Measurements from ENCODE around the gene FOXO4. TPM values are rescaled to one million over a fixed set of nuclear protein-coding genes. Genes with fewer than 3 reads are reported as not detected.
A peak's percentile ranks its signal among the peaks of the same experiment; 100 is the strongest.

FOXO4 gene
- total RNA-seq, 4 donors from 2014 or later: 14.0 to 39.8 (median 28.4) TPM

DNA sequence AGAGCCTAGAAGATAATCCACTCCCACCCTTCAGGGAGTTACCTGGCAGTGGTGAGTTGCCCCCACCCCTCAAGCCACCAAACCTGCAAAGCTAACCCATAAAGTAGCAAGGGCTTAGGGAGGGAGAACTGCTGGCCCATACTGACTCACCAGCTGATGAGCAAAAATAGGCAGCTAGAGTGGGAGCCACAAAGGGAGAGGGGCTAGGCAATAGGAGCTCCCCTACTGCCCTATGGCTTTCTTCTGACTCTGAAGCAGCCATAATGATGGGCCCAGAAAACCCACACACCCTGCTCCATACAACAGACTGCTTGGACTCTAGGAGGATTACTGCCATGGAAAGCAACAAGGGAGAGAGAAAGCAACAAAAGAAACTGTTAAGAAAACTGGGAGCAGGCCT, 35.5 kb upstream of the FOXO4 start:
- H3K27me3 ChIP-seq: no peaks in the 10 kb centered on the region
- H3K36me3 ChIP-seq: peaks cover 0 to 24% (median 0%) of the 10 kb centered on the region in 3 donors
- H3K9me3 ChIP-seq: no peaks in the 10 kb centered on the region
- no peak for DNase-seq
- no peak overlapping the region for H3K27ac ChIP-seq
- TF ChIP-seq POLR2A (IDR thresholded peaks at IDR 0.05): no peak
- TF ChIP-seq, protein P1, sequence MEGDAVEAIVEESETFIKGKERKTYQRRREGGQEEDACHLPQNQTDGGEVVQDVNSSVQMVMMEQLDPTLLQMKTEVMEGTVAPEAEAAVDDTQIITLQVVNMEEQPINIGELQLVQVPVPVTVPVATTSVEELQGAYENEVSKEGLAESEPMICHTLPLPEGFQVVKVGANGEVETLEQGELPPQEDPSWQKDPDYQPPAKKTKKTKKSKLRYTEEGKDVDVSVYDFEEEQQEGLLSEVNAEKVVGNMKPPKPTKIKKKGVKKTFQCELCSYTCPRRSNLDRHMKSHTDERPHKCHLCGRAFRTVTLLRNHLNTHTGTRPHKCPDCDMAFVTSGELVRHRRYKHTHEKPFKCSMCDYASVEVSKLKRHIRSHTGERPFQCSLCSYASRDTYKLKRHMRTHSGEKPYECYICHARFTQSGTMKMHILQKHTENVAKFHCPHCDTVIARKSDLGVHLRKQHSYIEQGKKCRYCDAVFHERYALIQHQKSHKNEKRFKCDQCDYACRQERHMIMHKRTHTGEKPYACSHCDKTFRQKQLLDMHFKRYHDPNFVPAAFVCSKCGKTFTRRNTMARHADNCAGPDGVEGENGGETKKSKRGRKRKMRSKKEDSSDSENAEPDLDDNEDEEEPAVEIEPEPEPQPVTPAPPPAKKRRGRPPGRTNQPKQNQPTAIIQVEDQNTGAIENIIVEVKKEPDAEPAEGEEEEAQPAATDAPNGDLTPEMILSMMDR (IDR thresholded peaks at IDR 0.05): no peak
- no peak overlapping the region for H3K4me3 ChIP-seq
- H3K4me1 ChIP-seq: no peaks in the 10 kb centered on the region

DNA sequence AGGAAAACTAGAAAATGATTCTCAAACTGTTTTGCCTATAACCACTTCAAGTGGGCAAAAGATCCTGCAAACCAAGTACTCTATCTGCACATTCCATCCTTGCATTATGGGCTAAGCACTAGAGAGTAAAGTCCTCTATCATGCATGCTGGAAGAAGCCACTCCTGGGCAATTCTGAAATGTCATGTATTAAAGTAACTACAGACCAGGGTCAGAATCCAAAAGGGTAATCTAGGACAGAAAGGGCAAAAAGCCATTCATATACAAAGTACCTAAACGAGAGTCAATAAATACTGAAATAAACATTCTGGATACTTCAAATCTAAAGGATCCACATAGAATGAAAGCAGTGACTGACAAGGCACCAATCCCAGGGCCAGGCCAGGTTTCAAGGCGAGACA, 28.6 kb upstream of the FOXO4 start:
- Histone ChIP-seq H3K4me1 (peaks cover 0 to 8% (median 2%) of the 10 kb centered on the region in 4 donors), H3K4me3 (peak overlapping the region; percentile 46 to 73 (median 64)), H3K36me3 (no peaks in the 10 kb centered on the region), H3K9me3 (no peaks in the 10 kb centered on the region), H3K27me3 (no peaks in the 10 kb centered on the region), H3K27ac (peak overlapping the region in 3 of 4 donors; percentile 73 to 91 (median 88))
- no peak for TF ChIP-seq POLR2A (IDR thresholded peaks at IDR 0.05)
- TF ChIP-seq, protein P1 (IDR thresholded peaks at IDR 0.05): no peak
- DNase-seq: no peak

DNA sequence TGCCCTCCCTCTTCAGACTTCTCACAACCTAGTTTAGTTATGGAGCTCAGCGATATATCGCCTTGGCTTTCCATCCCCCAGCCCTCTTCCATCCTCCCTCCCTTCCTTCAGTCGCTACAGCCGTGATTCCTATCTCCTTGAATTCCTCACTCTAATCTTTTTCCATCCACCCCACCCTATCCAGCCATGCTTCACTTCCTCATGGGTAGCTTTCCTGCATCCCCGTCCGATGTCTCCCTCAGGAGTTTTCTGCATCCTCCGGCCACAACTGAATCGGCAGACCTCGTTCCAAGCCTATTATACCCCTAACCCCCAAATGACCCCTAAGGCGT, 28.0 kb upstream of the FOXO4 start:
- Histone ChIP-seq H3K4me1 (peaks cover 0 to 8% (median 2%) of the 10 kb centered on the region in 4 donors), H3K27me3 (no peaks in the 10 kb centered on the region), H3K9me3 (no peaks in the 10 kb centered on the region), H3K36me3 (no peaks in the 10 kb centered on the region), H3K27ac (peak overlapping the region; percentile 73 to 91 (median 85)), H3K4me3 (peak overlapping the region; percentile 46 to 73 (median 64))
- TF ChIP-seq, protein P1 (IDR thresholded peaks at IDR 0.05): no peak
- no peak for TF ChIP-seq POLR2A (IDR thresholded peaks at IDR 0.05)
- DNase-seq: no peak

DNA sequence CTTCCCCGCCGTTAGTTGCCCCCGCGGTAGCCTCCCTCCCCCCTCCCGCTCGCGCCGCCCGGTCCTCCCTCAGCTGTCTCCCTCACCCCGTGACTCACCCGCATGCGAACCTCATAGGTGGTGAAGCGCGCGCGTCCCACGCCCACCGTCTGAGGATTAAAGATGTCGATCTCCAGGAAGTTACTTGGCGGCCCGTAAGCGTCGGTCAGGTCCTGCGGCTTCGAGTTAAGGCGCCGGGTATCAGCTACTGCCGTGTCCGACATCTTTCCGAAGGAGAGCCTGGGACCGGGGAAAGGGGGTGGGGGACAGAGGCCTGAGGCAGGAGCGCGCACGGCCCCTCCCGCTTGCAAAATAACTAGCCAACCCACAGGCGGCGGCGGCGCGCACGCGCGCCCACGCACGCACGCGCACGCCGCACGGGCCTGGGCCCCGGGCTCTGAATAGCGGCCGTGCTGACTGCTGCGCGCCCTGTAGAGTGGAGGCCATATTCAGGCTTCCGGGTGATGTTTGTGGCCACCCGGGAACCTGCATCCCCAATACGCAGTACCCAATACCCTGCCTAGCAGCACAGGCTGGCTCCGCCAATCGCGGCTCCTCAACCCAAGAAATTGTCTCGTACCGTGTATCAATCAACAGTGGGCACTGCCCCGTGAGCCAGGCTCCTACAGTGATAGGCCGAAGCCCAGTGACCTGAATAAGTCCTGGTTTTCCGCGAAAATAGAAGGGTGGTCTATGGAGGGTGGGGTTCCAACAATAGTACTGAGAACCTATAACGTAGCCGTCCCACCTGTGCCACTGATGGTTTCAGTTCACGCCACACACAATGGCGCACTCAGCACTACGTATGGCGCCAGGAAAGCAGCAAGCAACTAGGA, 27.4 kb upstream of the FOXO4 start, which contains the start of gene SNX12:
TSS of gene SNX12 (minus strand) at position 291 of the 875 bp plus-strand sequence. CDS start at position 263, 28 bp downstream.
- H3K36me3 ChIP-seq: no peaks in the 10 kb centered on the region
- peak within 1 kb of the TSS; percentile 74 to 91 (median 85) for H3K27ac ChIP-seq
- H3K9me3 ChIP-seq: no peaks in the 10 kb centered on the region
- no peaks in the 10 kb centered on the region for H3K27me3 ChIP-seq
- H3K4me3 ChIP-seq: peak within 1 kb of the TSS; percentile 46 to 73 (median 64)
- peak; percentile 42 to 60 for TF ChIP-seq POLR2A (IDR thresholded peaks at IDR 0.05)
- TF ChIP-seq, protein P1 (IDR thresholded peaks at IDR 0.05): peak in 4 of 6 experiments; percentile 85 to 92 (median 88)
- H3K4me1 ChIP-seq: peaks cover 0 to 8% (median 2%) of the 10 kb centered on the region in 4 donors
- DNase-seq: peak; percentile 85 to 96 (median 90)

DNA sequence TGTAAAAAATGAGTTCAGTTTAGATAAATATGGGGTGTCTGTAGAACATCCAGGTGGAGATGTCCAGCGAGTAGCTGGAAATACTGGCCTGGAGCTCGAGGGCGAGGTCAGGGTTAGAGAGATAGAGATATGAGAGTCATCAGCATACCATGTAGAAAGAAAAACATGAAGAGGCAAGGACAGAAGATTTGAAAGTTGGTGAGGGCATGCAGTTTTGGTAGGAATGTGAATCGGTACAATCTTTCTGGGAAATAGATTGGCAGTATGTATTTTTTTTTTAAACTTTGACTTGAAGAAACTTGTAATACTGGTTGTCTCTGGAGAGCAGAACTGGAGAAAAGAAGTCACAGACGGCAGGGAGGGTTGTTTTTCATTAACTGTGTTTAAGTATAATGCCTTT, 25.1 kb upstream of the FOXO4 start:
- peaks cover 0 to 8% (median 2%) of the 10 kb centered on the region in 4 donors for H3K4me1 ChIP-seq
- no peak for TF ChIP-seq POLR2A (IDR thresholded peaks at IDR 0.05)
- TF ChIP-seq, protein P1 (IDR thresholded peaks at IDR 0.05): no peak
- no peak for DNase-seq

More for the DNA sequence above, 25.1 kb upstream of the FOXO4 start:
- H3K36me3 ChIP-seq: no peaks in the 10 kb centered on the region
- H3K4me3 ChIP-seq: no peak overlapping the region
- H3K9me3 ChIP-seq: no peaks in the 10 kb centered on the region
- no peaks in the 10 kb centered on the region for H3K27me3 ChIP-seq
- H3K27ac ChIP-seq: no peak overlapping the region
